GM12872 (cell line): ENCODE results near the gene IGHMBP2.

Experiments
- TF ChIP-seq, protein P1 (sequence below): IDR thresholded peaks from 3 replicates; pipeline ENCODE4 v1.5.1; 2011; ENCODE audit warnings: low read depth, mild to moderate bottlenecking, low read length, moderate library complexity; ENCODE audit not compliant: insufficient read depth

IGHMBP2 gene

DNA sequence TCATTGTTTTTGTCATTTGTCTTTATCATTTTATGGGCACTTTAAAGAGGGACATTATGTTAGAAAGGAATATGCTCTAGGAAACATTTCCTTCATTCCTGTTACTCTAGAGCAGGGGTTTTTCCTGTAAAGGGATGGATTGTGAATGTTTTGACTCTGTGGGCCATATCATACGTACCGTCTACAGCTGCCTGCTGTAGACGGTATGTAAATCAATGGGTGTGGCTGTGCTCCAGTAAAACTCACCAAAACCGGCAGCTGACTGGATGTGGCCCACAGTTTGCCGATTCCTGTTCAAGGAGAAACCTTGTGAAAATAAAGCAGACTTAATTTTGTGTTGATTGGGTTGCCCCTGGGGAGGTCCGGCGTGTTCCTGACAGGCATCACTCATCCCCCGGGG is 7.3 kb downstream of the IGHMBP2 start:
- TF ChIP-seq, protein P1, sequence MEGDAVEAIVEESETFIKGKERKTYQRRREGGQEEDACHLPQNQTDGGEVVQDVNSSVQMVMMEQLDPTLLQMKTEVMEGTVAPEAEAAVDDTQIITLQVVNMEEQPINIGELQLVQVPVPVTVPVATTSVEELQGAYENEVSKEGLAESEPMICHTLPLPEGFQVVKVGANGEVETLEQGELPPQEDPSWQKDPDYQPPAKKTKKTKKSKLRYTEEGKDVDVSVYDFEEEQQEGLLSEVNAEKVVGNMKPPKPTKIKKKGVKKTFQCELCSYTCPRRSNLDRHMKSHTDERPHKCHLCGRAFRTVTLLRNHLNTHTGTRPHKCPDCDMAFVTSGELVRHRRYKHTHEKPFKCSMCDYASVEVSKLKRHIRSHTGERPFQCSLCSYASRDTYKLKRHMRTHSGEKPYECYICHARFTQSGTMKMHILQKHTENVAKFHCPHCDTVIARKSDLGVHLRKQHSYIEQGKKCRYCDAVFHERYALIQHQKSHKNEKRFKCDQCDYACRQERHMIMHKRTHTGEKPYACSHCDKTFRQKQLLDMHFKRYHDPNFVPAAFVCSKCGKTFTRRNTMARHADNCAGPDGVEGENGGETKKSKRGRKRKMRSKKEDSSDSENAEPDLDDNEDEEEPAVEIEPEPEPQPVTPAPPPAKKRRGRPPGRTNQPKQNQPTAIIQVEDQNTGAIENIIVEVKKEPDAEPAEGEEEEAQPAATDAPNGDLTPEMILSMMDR: no peak

DNA sequence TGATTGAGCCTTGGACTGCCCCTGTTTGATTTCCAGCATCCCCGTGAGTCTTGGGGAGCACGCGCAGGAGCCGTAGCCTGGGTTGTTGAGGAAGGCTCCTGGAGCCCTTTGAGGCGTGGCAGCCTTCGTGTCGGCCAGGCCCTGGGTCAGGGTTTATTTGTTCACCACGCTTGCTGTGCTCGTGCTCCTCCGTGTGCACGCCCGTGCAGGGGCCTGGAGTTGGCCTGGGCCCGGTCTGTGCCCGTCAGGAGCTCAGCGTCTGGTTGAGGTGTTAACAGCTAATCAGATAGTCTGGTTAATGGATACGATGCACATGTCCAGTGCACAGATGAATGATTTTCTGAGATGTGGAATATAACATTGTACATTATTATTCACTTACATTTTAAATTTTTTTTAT is 8.0 kb downstream of the IGHMBP2 start:
- TF ChIP-seq, protein P1: no peak

- TF ChIP-seq, protein P1: no peak
Measured at GRCh38 chr11:68912254-68912653, 8.6 kb downstream of the IGHMBP2 start.

- TF ChIP-seq, protein P1: no peak
Measured at GRCh38 chr11:68913188-68913587, 9.5 kb downstream of the IGHMBP2 start.

- TF ChIP-seq, protein P1: no peak
Measured at GRCh38 chr11:68914761-68915160, 11.1 kb downstream of the IGHMBP2 start.

- TF ChIP-seq, protein P1: no peak
Measured at GRCh38 chr11:68916439-68916838, 12.7 kb downstream of the IGHMBP2 start.

DNA sequence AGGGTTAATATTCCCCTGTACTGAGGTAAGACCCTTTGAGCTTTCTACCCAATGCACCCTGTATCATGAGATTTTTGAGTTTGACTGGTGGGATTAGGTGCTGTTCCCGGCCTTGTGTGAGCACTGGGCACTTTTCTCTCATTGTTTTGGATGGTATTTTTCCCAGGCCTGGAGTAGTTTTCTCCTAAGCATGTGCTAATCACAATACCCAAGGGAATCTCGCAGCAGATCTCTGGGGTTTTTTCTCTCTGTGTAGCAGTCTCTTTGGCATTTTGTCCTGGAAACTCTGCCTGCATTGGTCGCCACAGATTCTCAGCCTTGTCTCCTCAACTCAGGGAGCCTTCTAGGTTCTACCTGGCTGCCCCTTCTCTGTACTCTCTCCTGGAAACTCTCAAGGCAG is 19.9 kb downstream of the IGHMBP2 start:
- TF ChIP-seq, protein P1: no peak
